Measurements from ENCODE around the gene FBF1.
A peak's percentile ranks its signal among the peaks of the same experiment; 100 is the strongest.
"Not testable (repeated sequence)": the region's sequence is repeated elsewhere in the genome, so short reads cannot be mapped to it uniquely, and the experiment has no call there.

FBF1 gene

GRCh38 chr17:75874323-75875181, 66.3 kb downstream of the FBF1 start:
- DNase-seq, result no peak

- no peak for DNase-seq
Observed at GRCh38 chr17:75873587-75874322, 67.1 kb downstream of the FBF1 start.

GRCh38 chr17:75872434-75873351, 68.1 kb downstream of the FBF1 start:
- peak; percentile 52 for DNase-seq

GRCh38 chr17:75870228-75870627, 70.6 kb downstream of the FBF1 start:
- DNase-seq, result not testable (repeated sequence)

GRCh38 chr17:75869282-75870141, 71.3 kb downstream of the FBF1 start:
- no peak for DNase-seq

- DNase-seq, result not testable (repeated sequence)
Observed at GRCh38 chr17:75868730-75869281, 72.0 kb downstream of the FBF1 start.

GRCh38 chr17:75865404-75866188, 75.2 kb downstream of the FBF1 start:
- DNase-seq, result not testable (repeated sequence)

- DNase-seq, result not testable (repeated sequence)
Observed at GRCh38 chr17:75864887-75865286, 76.0 kb downstream of the FBF1 start.

- peak; percentile 65 for DNase-seq
Observed at GRCh38 chr17:75864448-75864871, 76.4 kb downstream of the FBF1 start.

GRCh38 chr17:75861927-75862317, 78.9 kb downstream of the FBF1 start:
- no peak for DNase-seq

Measured in fibroblast of skin of right quadriceps (primary cell).